HG02981 (cell line): Measurements from ENCODE around the gene KIF26B.

Experiments
- ATAC-seq: cut with Tn5 transposase; IDR thresholded peaks from one replicate; pipeline ENCODE4 v1.9.1; 2021; ENCODE audit warnings: mild to moderate bottlenecking, moderate library complexity; ENCODE audit not compliant: unreplicated experiment

Gene KIF26B

DNA sequence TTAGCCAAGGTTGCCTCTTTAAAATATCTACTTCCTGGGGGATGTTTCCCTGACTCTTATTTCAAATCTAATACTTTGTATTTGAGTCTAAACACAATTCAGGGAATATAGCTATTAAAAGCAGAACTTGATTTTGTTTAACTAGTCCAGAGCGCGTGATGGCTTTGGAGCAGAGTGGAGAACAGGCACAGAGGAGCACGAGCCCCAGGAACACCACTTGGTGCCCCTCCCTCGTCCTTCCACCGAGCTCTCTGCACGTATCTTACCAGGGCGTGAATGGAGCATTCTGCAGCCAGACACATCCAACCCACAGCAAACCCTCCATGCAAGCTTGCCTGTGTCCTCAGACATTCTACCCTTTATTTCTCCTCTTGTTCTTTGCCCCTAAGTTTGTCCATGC lies 14.1 kb downstream of the KIF26B start:
- ATAC-seq = no peak

GRCh38 chr1:245169376-245169775 lies 14.6 kb downstream of the KIF26B start:
- ATAC-seq = no peak

GRCh38 chr1:245172026-245172425 lies 17.2 kb downstream of the KIF26B start:
- no peak for ATAC-seq

DNA sequence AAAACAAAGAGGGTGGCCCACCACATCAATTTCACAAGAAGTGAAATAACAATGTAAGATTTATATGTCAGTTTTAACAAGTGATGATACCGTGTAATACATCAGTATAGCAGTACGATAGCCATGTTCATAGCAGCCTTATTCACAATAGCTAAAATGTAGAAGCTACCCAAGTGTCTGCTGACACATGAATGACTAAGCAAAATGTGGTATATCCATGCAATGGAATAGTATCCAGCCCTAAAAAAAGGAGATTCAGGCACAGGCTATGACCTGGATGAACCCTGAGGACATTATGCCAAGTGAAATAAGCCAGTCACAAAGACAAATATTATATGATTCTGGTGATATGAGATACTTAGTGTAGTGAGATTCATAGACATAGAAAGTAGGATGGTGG lies 18.0 kb downstream of the KIF26B start:
- no peak for ATAC-seq

DNA sequence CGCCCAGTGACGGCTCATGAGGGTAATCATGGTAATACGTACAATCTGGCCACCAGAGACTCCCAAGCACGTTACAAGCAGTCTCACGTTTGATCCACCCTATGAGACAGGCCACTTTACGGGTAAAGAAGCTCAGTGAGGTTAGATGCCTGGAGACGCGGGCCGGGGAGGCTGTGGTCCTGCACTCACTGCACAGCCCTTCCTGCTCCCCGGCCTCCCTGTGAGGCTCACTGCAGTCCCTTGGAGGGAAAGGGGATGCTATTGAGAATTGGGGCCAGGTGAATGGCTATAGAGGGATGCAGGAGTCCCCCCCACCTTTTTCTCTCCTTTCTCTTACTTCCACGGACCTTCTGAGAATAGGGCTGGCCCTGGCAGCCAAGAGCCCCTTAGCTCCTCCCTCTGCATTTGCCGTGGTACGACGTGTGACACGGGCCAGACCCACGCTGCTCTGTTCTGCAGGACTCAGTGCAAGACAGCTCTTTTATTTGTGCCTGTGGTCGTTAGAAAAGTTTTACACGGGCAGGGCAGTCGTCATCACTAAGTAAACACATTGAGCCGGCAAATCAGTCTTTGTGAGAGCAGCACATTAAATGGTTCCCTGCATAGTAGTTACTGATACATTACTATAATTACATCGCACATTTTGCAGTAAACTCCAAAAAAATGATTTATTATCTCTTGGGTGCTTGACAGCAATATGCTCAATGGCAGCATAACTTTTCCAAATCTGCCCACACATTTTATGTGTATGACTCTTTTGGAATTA lies 18.8 kb downstream of the KIF26B start:
- no peak for ATAC-seq

GRCh38 chr1:245177071-245177900 lies 22.5 kb downstream of the KIF26B start:
- ATAC-seq = no peak

DNA sequence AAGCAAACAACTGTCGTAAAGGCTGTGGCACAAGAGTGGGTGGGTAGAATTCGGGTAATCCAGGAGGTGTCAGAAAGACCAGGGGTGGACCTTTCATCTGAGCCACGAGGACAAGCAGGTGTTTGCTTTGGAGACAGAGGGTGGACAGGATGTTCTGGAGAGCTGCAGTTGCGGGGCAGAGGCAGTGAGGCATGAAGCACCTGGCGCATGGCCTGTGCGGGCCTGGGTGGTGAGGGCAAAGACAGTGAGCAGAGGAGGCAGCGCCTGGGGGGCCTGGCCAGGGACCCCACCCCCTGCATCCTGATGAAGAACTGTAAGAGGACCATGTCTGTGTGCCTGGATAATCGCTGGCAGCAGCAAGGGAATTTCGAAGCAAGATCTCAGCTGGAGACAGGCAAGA lies 24.9 kb downstream of the KIF26B start:
- ATAC-seq = no peak

DNA sequence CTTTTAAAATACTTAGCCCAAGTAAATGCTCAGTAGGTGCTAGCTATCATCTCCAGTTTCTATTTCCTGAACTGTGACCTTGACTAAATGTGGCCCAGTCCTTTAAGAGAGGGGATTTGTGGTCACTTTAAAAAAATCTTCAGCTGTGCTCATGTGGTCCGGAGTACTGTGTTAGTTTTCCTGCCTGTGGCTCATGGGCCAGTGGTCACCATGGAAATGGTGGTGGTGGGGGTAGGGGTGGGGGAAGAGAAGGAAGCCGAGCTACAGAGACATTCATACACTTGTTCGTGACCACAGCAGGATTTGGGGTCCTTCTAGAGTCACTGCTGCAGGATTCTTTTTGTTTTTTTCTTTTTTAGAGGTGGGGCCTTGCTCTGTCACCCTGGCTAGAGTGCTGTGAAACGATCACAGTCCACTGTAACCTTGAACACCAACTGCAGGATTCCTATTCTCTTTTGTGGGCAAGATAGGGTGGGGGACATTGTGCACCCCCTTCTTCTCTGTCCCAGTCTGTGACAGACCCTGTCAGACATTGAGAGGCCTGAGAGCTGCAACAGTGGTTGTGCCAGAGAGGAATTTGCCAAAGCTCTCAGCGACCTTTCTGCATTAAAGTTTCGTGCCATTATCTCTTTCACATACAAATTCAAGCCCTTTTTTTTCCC lies 25.8 kb downstream of the KIF26B start:
- no peak for ATAC-seq

- no peak for ATAC-seq
Observed at GRCh38 chr1:245181158-245181517, 26.4 kb downstream of the KIF26B start.

- ATAC-seq = no peak
Observed at GRCh38 chr1:245182028-245182427, 27.2 kb downstream of the KIF26B start.

GRCh38 chr1:245183429-245183828 lies 28.6 kb downstream of the KIF26B start:
- no peak for ATAC-seq

- ATAC-seq = no peak
Observed at GRCh38 chr1:245184779-245185178, 30.0 kb downstream of the KIF26B start.

DNA sequence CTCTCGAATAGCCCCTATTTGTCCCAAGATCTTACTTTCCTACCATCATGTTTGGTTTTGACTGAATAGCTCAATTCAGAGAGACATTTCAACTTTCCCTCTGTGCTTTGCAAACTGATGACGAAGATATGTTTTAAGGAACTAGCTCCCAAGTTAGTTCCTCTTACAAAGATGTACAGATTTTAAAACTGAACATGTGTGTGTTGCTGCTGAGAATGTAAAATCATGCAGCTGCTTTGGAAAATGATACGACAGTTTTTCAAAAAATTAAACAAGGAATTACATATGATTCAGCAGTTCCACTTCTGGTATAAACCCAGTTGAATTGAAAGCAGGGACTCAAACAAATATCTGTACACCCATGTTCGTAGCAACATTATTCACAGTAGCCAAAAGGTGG lies 33.6 kb downstream of the KIF26B start:
- no peak for ATAC-seq

DNA sequence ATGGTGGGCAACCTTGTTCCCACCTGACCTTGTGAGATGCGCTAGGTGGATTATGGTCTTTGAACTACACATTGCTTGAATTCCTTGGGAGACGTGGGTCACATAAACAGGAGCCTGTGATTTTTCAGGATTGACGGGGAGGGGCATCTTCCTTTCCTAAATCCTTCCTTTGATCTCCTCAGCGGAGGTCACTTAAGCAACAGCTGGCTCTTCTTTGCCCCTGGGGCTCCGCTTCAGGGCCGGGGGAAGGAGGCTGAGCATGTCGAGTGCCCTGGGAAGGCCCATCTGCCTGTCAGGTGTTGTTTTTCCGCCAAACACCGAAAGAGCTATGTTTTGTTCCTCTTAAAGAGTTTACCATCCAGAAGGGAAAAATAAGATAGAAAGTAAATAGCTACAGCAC lies 40.6 kb downstream of the KIF26B start:
- ATAC-seq = no peak

GRCh38 chr1:245197121-245197520 lies 42.3 kb downstream of the KIF26B start:
- ATAC-seq = no peak

DNA sequence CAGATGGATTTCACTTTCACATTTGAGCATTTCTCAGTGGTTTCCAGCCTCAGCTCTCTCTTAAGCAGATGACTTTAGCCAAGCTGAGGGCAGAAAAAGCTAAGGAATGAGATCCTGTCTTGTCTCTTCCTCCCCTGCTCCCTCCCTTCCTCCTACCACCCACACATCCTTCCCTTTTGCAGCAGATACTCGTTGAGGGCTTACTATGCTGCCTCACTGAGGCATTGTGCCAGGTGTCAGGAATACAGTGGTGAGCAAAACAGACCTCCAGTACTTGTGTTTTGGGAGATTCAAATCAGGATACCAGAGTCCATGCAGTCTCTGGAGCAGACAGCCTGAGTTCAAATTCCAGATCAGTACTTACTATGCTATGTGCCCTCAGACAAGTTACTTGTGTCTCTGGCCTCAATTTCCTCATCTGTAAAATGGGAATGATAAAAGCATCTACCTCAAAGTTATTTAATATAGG lies 43.2 kb downstream of the KIF26B start:
- ATAC-seq = no peak

GRCh38 chr1:245198748-245199516 lies 44.1 kb downstream of the KIF26B start:
- ATAC-seq = no peak

- no peak for ATAC-seq
Observed at GRCh38 chr1:245200146-245200545, 45.4 kb downstream of the KIF26B start.

DNA sequence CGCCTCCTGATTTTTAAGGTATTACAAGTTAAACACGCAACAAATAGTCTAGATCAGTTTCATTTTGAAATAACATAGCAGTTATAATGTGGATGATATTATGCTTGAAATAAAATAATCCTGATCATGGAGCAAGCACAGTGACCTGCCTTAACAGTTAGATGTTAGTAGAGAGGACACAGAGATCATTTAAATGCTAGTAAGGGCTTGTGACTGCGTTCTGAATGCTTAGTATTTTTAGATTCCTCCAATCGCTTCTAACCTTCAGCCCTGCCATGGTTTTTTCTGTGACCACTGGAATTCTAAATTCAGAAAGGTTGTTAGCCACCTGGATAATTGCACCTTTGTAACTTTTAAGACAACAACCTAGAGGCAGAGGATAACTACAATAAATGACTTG lies 46.4 kb downstream of the KIF26B start:
- ATAC-seq = no peak

DNA sequence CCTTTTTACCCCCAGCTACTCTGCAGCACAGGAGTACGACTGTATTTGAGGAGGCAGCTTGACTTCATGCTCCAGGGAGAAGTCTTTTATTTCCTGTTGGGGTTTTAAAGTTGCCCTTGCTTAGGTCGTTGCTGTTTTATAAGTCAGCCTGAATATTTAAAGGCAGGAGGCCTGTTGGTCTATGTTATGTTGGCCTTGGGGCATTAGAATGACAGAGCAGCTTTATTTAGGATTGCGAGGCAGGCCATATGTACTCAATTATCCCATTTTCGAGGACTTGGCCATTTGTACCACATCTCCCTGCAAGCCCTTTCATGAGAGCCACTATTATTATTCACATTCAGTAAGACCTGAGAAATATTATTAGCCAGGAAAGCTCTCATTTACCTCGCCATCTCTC lies 47.0 kb downstream of the KIF26B start:
- no peak for ATAC-seq

DNA sequence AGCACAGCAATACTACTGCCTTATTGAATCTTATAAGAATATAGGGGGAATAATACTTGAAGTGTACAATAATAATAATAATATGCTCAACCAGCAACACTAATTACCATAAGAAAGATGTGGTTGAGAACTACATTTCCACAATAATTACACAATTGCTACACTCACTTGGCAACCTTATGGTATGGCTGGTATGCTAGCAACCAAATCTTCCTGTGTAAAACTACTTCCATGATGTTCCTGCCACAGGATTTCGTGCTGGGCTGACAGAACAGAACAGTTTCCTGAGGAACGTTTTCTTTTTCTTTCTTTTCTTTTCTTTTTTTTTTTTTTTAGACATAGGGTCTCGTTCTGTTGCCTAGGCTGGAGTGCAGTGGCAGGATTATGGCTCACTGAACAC lies 50.6 kb downstream of the KIF26B start:
- no peak for ATAC-seq
